H9 (cell line): ENCODE measurements around the gene BHLHE41. TPM values are rescaled to one million over a fixed set of nuclear protein-coding genes. Genes with fewer than 3 reads are reported as not detected.

ENCODE experiments used
- DNase-seq: peaks from one replicate; pipeline ENCODE4 v3.0.0-alpha.2; 2017
- H2AFZ ChIP-seq: one replicate; pipeline ENCODE4 v1.6.1; 2013; ENCODE audit warnings: mild to moderate bottlenecking, low read length, control low read depth, moderate library complexity
- H2AK5ac ChIP-seq: 2 replicates; pipeline ENCODE4 v1.6.1; 2013; ENCODE audit warnings: low read length, control low read depth, mixed read lengths; ENCODE audit not compliant: insufficient read length
- H2BK120ac ChIP-seq: one replicate; pipeline ENCODE4 v1.6.1; 2013; ENCODE audit warnings: low read depth, mild to moderate bottlenecking, low read length, control low read depth, inconsistent platforms; ENCODE audit not compliant: poor library complexity, severe bottlenecking
- H2BK12ac ChIP-seq: 2 replicates; pipeline ENCODE4 v1.6.1; 2013; ENCODE audit warnings: low read length, control low read depth, mixed read lengths, low read depth; ENCODE audit not compliant: insufficient read length
- H2BK15ac ChIP-seq: 2 replicates; pipeline ENCODE4 v1.6.1; 2013; ENCODE audit warnings: low read depth, low read length, control low read depth
- H2BK20ac ChIP-seq: one replicate; pipeline ENCODE4 v1.6.1; 2013; ENCODE audit warnings: low read depth, mild to moderate bottlenecking, low read length, control low read depth, inconsistent platforms; ENCODE audit not compliant: poor library complexity, severe bottlenecking
- H2BK5ac ChIP-seq: 2 replicates; pipeline ENCODE4 v1.6.1; 2013; ENCODE audit warnings: low read length, control low read depth, mixed read lengths; ENCODE audit not compliant: insufficient read length
- H3K14ac ChIP-seq: 2 replicates; pipeline ENCODE4 v1.6.1; 2013; ENCODE audit warnings: low read length, control low read depth; ENCODE audit not compliant: insufficient read depth
- H3K18ac ChIP-seq: 2 replicates; pipeline ENCODE4 v1.6.1; 2013; ENCODE audit warnings: low read depth, mild to moderate bottlenecking, mixed read lengths, low read length, control low read depth; ENCODE audit not compliant: insufficient read length
- H3K23ac ChIP-seq: 2 replicates; pipeline ENCODE4 v1.6.1; 2013; ENCODE audit warnings: low read length, control low read depth, mixed read lengths, low read depth; ENCODE audit not compliant: insufficient read length
- H3K23me2 ChIP-seq: 2 replicates; pipeline ENCODE4 v1.6.1; 2013; ENCODE audit warnings: low read depth, mild to moderate bottlenecking, mixed read lengths, low read length, control low read depth; ENCODE audit not compliant: insufficient read length, poor library complexity, severe bottlenecking
- H3K27ac ChIP-seq: 2 replicates; pipeline ENCODE4 v1.5.1; 2013; ENCODE audit warnings: low read length, control low read depth, mixed read lengths, low read depth; ENCODE audit not compliant: insufficient read length
- H3K27me3 ChIP-seq: 2 replicates; pipeline ENCODE4 v1.6.1; 2013; ENCODE audit warnings: low read length, control low read depth, inconsistent platforms; ENCODE audit not compliant: insufficient read depth
- H3K4ac ChIP-seq: 2 replicates; pipeline ENCODE4 v1.6.1; 2013; ENCODE audit warnings: low read depth, mild to moderate bottlenecking, control low read depth, inconsistent platforms, low read length, moderate library complexity
- H3K4me1 ChIP-seq: 2 replicates; pipeline ENCODE4 v1.6.1; 2013; ENCODE audit warnings: low read length, control low read depth, inconsistent platforms; ENCODE audit not compliant: insufficient read depth
- H3K4me2 ChIP-seq: 2 replicates; pipeline ENCODE4 v1.6.1; 2013; ENCODE audit warnings: low read length, control low read depth, mixed read lengths; ENCODE audit not compliant: insufficient read length, insufficient read depth
- H3K56ac ChIP-seq: 2 replicates; pipeline ENCODE4 v1.6.1; 2013; ENCODE audit warnings: low read depth, mild to moderate bottlenecking, mixed read lengths, low read length, control low read depth; ENCODE audit not compliant: insufficient read length
- H3K79me1 ChIP-seq: 2 replicates; pipeline ENCODE4 v1.6.1; 2013; ENCODE audit warnings: low read depth, mild to moderate bottlenecking, moderate library complexity, low read length, control low read depth, inconsistent platforms; ENCODE audit not compliant: insufficient read depth, poor library complexity, severe bottlenecking
- H3K79me2 ChIP-seq: 2 replicates; pipeline ENCODE4 v1.6.1; 2013; ENCODE audit warnings: low read length, control low read depth, inconsistent platforms; ENCODE audit not compliant: insufficient read depth
- H3K9ac ChIP-seq: 2 replicates; pipeline ENCODE4 v1.6.1; 2013; ENCODE audit warnings: low read length, control low read depth, mixed read lengths; ENCODE audit not compliant: insufficient read length; ENCODE audit errors: extremely low read depth
- H3K9me3 ChIP-seq: one replicate; pipeline ENCODE4 v1.6.1; 2013; ENCODE audit warnings: low read depth, low read length, inconsistent platforms; ENCODE audit not compliant: control insufficient read depth
- H3T11ph ChIP-seq: one replicate; pipeline ENCODE4 v1.6.1; 2013; ENCODE audit warnings: mild to moderate bottlenecking, low read length, control low read depth, inconsistent platforms
- H4K20me1 ChIP-seq: one replicate; pipeline ENCODE4 v1.6.1; 2013; ENCODE audit not compliant: control insufficient read depth, insufficient read length, insufficient read depth
- H4K5ac ChIP-seq: 2 replicates; pipeline ENCODE4 v1.6.1; 2013; ENCODE audit warnings: low read depth, mild to moderate bottlenecking, mixed read lengths, low read length, control low read depth; ENCODE audit not compliant: insufficient read length
- H4K8ac ChIP-seq: replicated peaks from 2 replicates; pipeline ENCODE4 v1.6.1; 2013; ENCODE audit warnings: low read length, control low read depth, mixed read lengths, low read depth; ENCODE audit not compliant: insufficient read length
- H4K91ac ChIP-seq: 2 replicates; pipeline ENCODE4 v1.6.1; 2013; ENCODE audit warnings: low read depth, mild to moderate bottlenecking, moderate library complexity, mixed read lengths, low read length, control low read depth; ENCODE audit not compliant: insufficient read length
- H3K27ac Mint-ChIP-seq, 3 experiments: 2 replicates in 2 of 3; 3 replicates in 1 of 3; pipeline ENCODE4 v1.8.0; 2020 to 2021; ENCODE audit warnings: mixed read lengths in 3 of 3, mild to moderate bottlenecking in 1 of 3, moderate library complexity in 1 of 3
- H3K27me3 Mint-ChIP-seq: 2 replicates; pipeline ENCODE4 v1.8.0; 2021; ENCODE audit warnings: low read depth, mild to moderate bottlenecking, moderate library complexity, mixed read lengths
- H3K36me3 Mint-ChIP-seq, 3 experiments: 2 replicates in 2 of 3; 3 replicates in 1 of 3; pipeline ENCODE4 v1.8.0; 2020 to 2021; ENCODE audit warnings: low read depth in 3 of 3, mixed read lengths in 3 of 3; ENCODE audit not compliant: insufficient read depth in 1 of 3
- H3K4me1 Mint-ChIP-seq, 2 experiments: 2 replicates each; pipeline ENCODE4 v1.8.0; 2020; ENCODE audit warnings: mixed read lengths in 2 of 2
- H3K4me3 Mint-ChIP-seq, 2 experiments: 2 replicates in 1 of 2; 3 replicates in 1 of 2; pipeline ENCODE4 v1.8.0; 2020 to 2021; ENCODE audit warnings: mild to moderate bottlenecking in 2 of 2, mixed read lengths in 2 of 2, moderate library complexity in 1 of 2
- H3K9me3 Mint-ChIP-seq, 2 experiments: 2 replicates in 1 of 2; 3 replicates in 1 of 2; pipeline ENCODE4 v1.8.0; 2020; ENCODE audit warnings: mild to moderate bottlenecking in 2 of 2, mixed read lengths in 2 of 2, moderate library complexity in 1 of 2
- WGBS: extraction: QIAGEN DNeasy Blood & Tissue Kit; methylation state at CpG from one replicate; pipeline ENCODE4 v1.1.7; 2013; ENCODE audit warnings: missing lambda C conversion rate, low lambda C conversion rate, mixed read lengths; ENCODE audit not compliant: insufficient read length; ENCODE audit errors: extremely low coverage; 5-methylcytosine and 5-hydroxymethylcytosine counted together
- total RNA-seq: library from RNA; stranded (reverse); gene quantifications from 2 replicates; pipeline ENCODE4 v1.2.1, GENCODE V29; 2021
- TF ChIP-seq, protein P1 (sequence below): fragments of 200-600 bp; sonication (generic); conservative IDR thresholded peaks from 3 replicates; pipeline ENCODE4 v1.8.0; 2021; ENCODE audit warnings: antibody characterized with exemption, mild to moderate bottlenecking

BHLHE41 gene
- total RNA-seq, 1 experiment from 2014 or later, result 0.33 TPM

DNA sequence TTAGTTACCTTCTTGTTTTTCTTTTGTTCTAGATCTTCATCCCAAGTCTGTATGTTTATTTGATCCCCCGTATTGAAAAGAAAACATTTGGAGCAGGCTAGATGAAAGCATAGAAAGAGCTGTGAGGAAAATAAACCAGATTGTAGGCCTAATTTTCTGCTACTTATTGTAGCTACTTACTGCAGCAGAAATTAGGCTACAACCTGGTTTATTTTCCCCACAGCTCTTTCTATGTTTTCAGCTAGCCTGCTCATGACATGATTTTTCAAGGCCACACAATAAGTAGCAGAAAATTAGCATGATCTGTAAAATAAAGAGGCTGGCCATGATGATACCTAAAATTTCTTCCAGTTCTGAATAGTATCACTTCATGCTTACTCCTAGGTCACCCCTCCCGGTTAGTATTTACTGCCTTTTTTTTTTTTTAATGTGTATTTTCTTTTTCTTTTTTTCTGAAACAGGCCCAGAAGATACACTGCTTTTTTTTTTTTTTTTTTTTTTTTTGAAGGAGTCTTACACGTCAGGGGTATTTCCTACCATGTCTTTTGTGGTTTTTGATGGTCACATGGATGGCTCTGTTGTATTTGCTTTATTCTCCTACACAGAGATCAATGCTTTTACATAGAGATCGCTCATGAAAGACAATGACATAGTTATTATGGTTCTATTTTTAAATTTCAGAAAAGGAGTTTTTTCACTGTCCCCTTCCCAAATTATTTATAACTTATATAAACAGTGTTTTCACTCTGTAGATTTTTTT lies 32.3 kb downstream of the BHLHE41 start:
- no peak overlapping the region for H3K27ac ChIP-seq
- H3K27me3 ChIP-seq, result no peaks in the 10 kb centered on the region
- H3K79me2 ChIP-seq, result no peaks in the 10 kb centered on the region
- H3K56ac ChIP-seq, result no peak overlapping the region
- no peaks in the 10 kb centered on the region for H3K23me2 ChIP-seq
- no peak overlapping the region for H2BK5ac ChIP-seq
- H2BK20ac ChIP-seq, result no peak overlapping the region
- H3K4ac ChIP-seq, result no peak overlapping the region
- no peaks in the 10 kb centered on the region for H3K4me1 ChIP-seq
- H4K91ac ChIP-seq, result no peak overlapping the region
- H3K9me3 ChIP-seq, result no peaks in the 10 kb centered on the region
- no peak overlapping the region for H2BK15ac ChIP-seq
- no peak overlapping the region for H2BK12ac ChIP-seq
- DNase-seq, result no peak
- peaks cover 1% of the 10 kb centered on the region; the same call in 1 of the 2 replicates for H3K27me3 Mint-ChIP-seq
- TF ChIP-seq, protein P1, sequence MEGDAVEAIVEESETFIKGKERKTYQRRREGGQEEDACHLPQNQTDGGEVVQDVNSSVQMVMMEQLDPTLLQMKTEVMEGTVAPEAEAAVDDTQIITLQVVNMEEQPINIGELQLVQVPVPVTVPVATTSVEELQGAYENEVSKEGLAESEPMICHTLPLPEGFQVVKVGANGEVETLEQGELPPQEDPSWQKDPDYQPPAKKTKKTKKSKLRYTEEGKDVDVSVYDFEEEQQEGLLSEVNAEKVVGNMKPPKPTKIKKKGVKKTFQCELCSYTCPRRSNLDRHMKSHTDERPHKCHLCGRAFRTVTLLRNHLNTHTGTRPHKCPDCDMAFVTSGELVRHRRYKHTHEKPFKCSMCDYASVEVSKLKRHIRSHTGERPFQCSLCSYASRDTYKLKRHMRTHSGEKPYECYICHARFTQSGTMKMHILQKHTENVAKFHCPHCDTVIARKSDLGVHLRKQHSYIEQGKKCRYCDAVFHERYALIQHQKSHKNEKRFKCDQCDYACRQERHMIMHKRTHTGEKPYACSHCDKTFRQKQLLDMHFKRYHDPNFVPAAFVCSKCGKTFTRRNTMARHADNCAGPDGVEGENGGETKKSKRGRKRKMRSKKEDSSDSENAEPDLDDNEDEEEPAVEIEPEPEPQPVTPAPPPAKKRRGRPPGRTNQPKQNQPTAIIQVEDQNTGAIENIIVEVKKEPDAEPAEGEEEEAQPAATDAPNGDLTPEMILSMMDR, result no peak
- H3K9ac ChIP-seq, result no peak overlapping the region
- H2AK5ac ChIP-seq, result no peak overlapping the region
- H3K27ac Mint-ChIP-seq, result no peak overlapping the region
- H2AFZ ChIP-seq, result no peak overlapping the region
- H3K14ac ChIP-seq, result no peak overlapping the region
- H4K8ac ChIP-seq, result no peak overlapping the region
- H3K4me2 ChIP-seq, result no peak overlapping the region
- H3K36me3 Mint-ChIP-seq, result no peaks in the 10 kb centered on the region
- no peaks in the 10 kb centered on the region for H4K20me1 ChIP-seq
- no peak overlapping the region for H3K18ac ChIP-seq
- no CpG with 5 or more reads among the region's 4 CpGs for WGBS
- H3K9me3 Mint-ChIP-seq, result no peaks in the 10 kb centered on the region
- no peaks in the 10 kb centered on the region for H3K79me1 ChIP-seq
- H3K23ac ChIP-seq, result no peak overlapping the region
- no peak overlapping the region for H3K4me3 Mint-ChIP-seq
- H3K4me1 Mint-ChIP-seq, result peaks cover 3 to 4% of the 10 kb centered on the region in 2 experiments; a peak in 2 of 4 replicates
- H4K5ac ChIP-seq, result no peak overlapping the region
- no peak overlapping the region for H2BK120ac ChIP-seq
- H3T11ph ChIP-seq, result no peak overlapping the region
